Measurements from ENCODE around the gene C19orf85. TPM values are rescaled to one million over a fixed set of nuclear protein-coding genes. Genes with fewer than 3 reads are reported as not detected.

Gene C19orf85
- total RNA-seq, 6 experiments from 2014 or later, result not detected

- peaks cover 54% of the 10 kb centered on the region for H3K4me1 Mint-ChIP-seq (ENCODE audit: low read depth)
- no peaks in the 10 kb centered on the region for H3K9me3 Mint-ChIP-seq
- H3K27ac Mint-ChIP-seq, result no peak overlapping the region
- no peaks in the 10 kb centered on the region; the same call in 1 of the 2 replicates for H3K27me3 Mint-ChIP-seq (ENCODE audit: insufficient read depth)
- TF ChIP-seq CTCF (IDR thresholded peaks at IDR 0.05), result no peak
- no peaks in the 10 kb centered on the region for H3K36me3 Mint-ChIP-seq (ENCODE audit: low read depth)
- no peak overlapping the region for H3K4me3 Mint-ChIP-seq
- DNase-seq, result no peak
Measured at GRCh38 chr19:55464039-55464661, 401 bp downstream of the C19orf85 start.

- TF ChIP-seq CTCF (IDR thresholded peaks at IDR 0.05), result no peak
- peaks cover 54% of the 10 kb centered on the region for H3K4me1 Mint-ChIP-seq (ENCODE audit: low read depth)
- no peak overlapping the region for H3K27ac Mint-ChIP-seq
- DNase-seq, result no peak
- no peaks in the 10 kb centered on the region; the same call in 1 of the 2 replicates for H3K27me3 Mint-ChIP-seq (ENCODE audit: insufficient read depth)
- no peak overlapping the region for H3K4me3 Mint-ChIP-seq
- H3K36me3 Mint-ChIP-seq (ENCODE audit: low read depth), result no peaks in the 10 kb centered on the region
- no peaks in the 10 kb centered on the region for H3K9me3 Mint-ChIP-seq
Measured at GRCh38 chr19:55463583-55464031, 944 bp downstream of the C19orf85 start.

GRCh38 chr19:55462722-55463121 is 1.8 kb downstream of the C19orf85 start:
- H3K4me3 Mint-ChIP-seq, result peak overlapping the region; percentile 94
- no peak overlapping the region; the same call in 1 of the 2 replicates for H3K27ac Mint-ChIP-seq
- DNase-seq, result no peak
- H3K36me3 Mint-ChIP-seq (ENCODE audit: low read depth), result no peaks in the 10 kb centered on the region
- peaks cover 48% of the 10 kb centered on the region for H3K4me1 Mint-ChIP-seq (ENCODE audit: low read depth)
- no peaks in the 10 kb centered on the region for H3K9me3 Mint-ChIP-seq
- no peaks in the 10 kb centered on the region; the same call in 1 of the 2 replicates for H3K27me3 Mint-ChIP-seq (ENCODE audit: insufficient read depth)
- TF ChIP-seq CTCF (IDR thresholded peaks at IDR 0.05), result no peak

GRCh38 chr19:55461974-55462626 is 2.5 kb downstream of the C19orf85 start:
- TF ChIP-seq CTCF (IDR thresholded peaks at IDR 0.05), result no peak
- peaks cover 42% of the 10 kb centered on the region for H3K4me1 Mint-ChIP-seq (ENCODE audit: low read depth)
- no peaks in the 10 kb centered on the region for H3K36me3 Mint-ChIP-seq (ENCODE audit: low read depth)
- no peaks in the 10 kb centered on the region for H3K9me3 Mint-ChIP-seq
- no peak for DNase-seq
- H3K4me3 Mint-ChIP-seq, result peak overlapping the region; percentile 94
- no peaks in the 10 kb centered on the region; the same call in 1 of the 2 replicates for H3K27me3 Mint-ChIP-seq (ENCODE audit: insufficient read depth)
- H3K27ac Mint-ChIP-seq, result peak overlapping the region; percentile 82

GRCh38 chr19:55461259-55461973 is 3.1 kb downstream of the C19orf85 start, which contains the start of gene ISOC2:
ISOC2 (minus strand) TSS chr19:55461642; CDS start chr19:55456486, 5,156 bp downstream.
- H3K9me3 Mint-ChIP-seq, result no peaks in the 10 kb centered on the region
- H3K36me3 Mint-ChIP-seq (ENCODE audit: low read depth), result no peaks in the 10 kb centered on the region
- peaks cover 38% of the 10 kb centered on the region for H3K4me1 Mint-ChIP-seq (ENCODE audit: low read depth)
- peak; percentile 100 for DNase-seq
- H3K27ac Mint-ChIP-seq, result peak within 1 kb of the TSS; percentile 82
- TF ChIP-seq CTCF (IDR thresholded peaks at IDR 0.05), result no peak
- H3K27me3 Mint-ChIP-seq (ENCODE audit: insufficient read depth), result no peaks in the 10 kb centered on the region; the same call in 1 of the 2 replicates
- H3K4me3 Mint-ChIP-seq, result peak within 1 kb of the TSS; percentile 94
